GM12878 (cell line): ENCODE measurements around the gene MAB21L3. TPM values are rescaled to one million over a fixed set of nuclear protein-coding genes. Genes with fewer than 3 reads are reported as not detected.

Experiments
- ATAC-seq: fragments of 200-7000 bp; cut with Tn5 transposase; 3 replicates; pipeline ENCODE4 v1.9.1; 2020; ENCODE audit warnings: mild to moderate bottlenecking, moderate library complexity
- BruUV-seq: library from RNA; stranded (reverse); fragments of 400-500 nt; replicated peaks from 2 replicates; lab custom pipeline; 2021; lab: Mats Ljungman, UMichigan
- CTCF ChIA-PET: fragments of 300-600 bp; sonication (Branson Sonifier 250); formaldehyde crosslinking; extraction: SDS; loops from one replicate; lab custom pipeline; 2021; ENCODE audit warnings: inconsistent platforms; lab: Yijun Ruan, JAX
- POLR2A ChIA-PET: fragments of 350-600 bp; formaldehyde crosslinking; extraction: SDS; loops from one replicate; lab custom pipeline; 2021; ENCODE audit warnings: inconsistent platforms; lab: Charles Lee
- RAD21 ChIA-PET: fragments of 300-600 bp; sonication (Branson Sonifier 250); formaldehyde crosslinking; loops from one replicate; lab custom pipeline; 2023; ENCODE audit warnings: antibody characterized with exemption; ENCODE audit not compliant: unreplicated experiment; lab: Charles Lee
- SMC1A ChIA-PET: fragments of 300-600 bp; sonication (Branson Sonifier 250); formaldehyde crosslinking; loops from one replicate; lab custom pipeline; 2023; ENCODE audit not compliant: unreplicated experiment, uncharacterized antibody; lab: Charles Lee
- DNase-seq: peaks from one replicate; pipeline ENCODE4 v3.0.0-alpha.2; 2011; ENCODE audit warnings: low read depth, low spot score
- FAIRE-seq: peaks from 3 replicates; lab custom pipeline; 2011; peaks lifted over from hg19 to GRCh38; lab: Jason Lieb, UNC
- H2AFZ ChIP-seq: 2 replicates; pipeline ENCODE4 v1.6.0; 2011; ENCODE audit warnings: low read depth, low read length, control low read depth; ENCODE audit not compliant: control insufficient read depth
- H3K27ac ChIP-seq: 2 replicates; pipeline ENCODE4 v1.5.1; 2011; ENCODE audit warnings: control low read depth; ENCODE audit not compliant: control insufficient read depth, insufficient read depth
- H3K27me3 ChIP-seq, 2 experiments: replicated peaks in 1 of 2; 2 replicates each; pipeline versions ENCODE4 v1.6.0 to v1.6.1; 2011; ENCODE audit warnings: low read length in 1 of 2; ENCODE audit not compliant: control insufficient read depth in 2 of 2, insufficient read depth in 2 of 2
- H3K36me3 ChIP-seq, 2 experiments: 2 replicates each; pipeline ENCODE4 v1.5.1; 2011; ENCODE audit warnings: low read length in 1 of 2; ENCODE audit not compliant: control insufficient read depth in 2 of 2, insufficient read depth in 2 of 2
- H3K4me1 ChIP-seq: 2 replicates; pipeline ENCODE4 v1.6.1; 2011; ENCODE audit warnings: mild to moderate bottlenecking, low read length, moderate library complexity, mixed read lengths; ENCODE audit not compliant: control insufficient read depth, insufficient read depth
- H3K4me2 ChIP-seq: 2 replicates; pipeline ENCODE4 v1.6.0; 2011; ENCODE audit warnings: control low read depth; ENCODE audit not compliant: control insufficient read depth, insufficient read depth
- H3K4me3 ChIP-seq: fragments of 200-600 bp; sonication (generic); 2 replicates; pipeline ENCODE4 v1.5.1; 2016
- H3K79me2 ChIP-seq: 2 replicates; pipeline ENCODE4 v1.6.0; 2011; ENCODE audit warnings: low read length; ENCODE audit not compliant: control insufficient read depth, insufficient read depth
- H3K9ac ChIP-seq: 2 replicates; pipeline ENCODE4 v1.8.0; 2011; ENCODE audit warnings: low read length, control low read depth, mixed read lengths; ENCODE audit not compliant: control insufficient read depth, insufficient read depth
- H3K9me3 ChIP-seq: replicated peaks from 3 replicates; pipeline ENCODE4 v1.5.1; 2011; ENCODE audit warnings: mild to moderate bottlenecking, low read length; ENCODE audit not compliant: control insufficient read depth, insufficient read depth
- H4K20me1 ChIP-seq: 2 replicates; pipeline ENCODE4 v1.6.0; 2011; ENCODE audit not compliant: control insufficient read depth, insufficient read depth
- ASH2L ChIP-seq: fragments of 300-600, 200-600 bp; sonication (generic); IDR thresholded peaks from 2 replicates; pipeline ENCODE4 v1.6.1; 2017; ENCODE audit warnings: low read depth, mild to moderate bottlenecking, borderline replicate concordance
- ATF7 ChIP-seq: fragments of 450-650 bp; IDR thresholded peaks from 2 replicates; pipeline ENCODE4 v1.6.1; 2016; ENCODE audit warnings: low read depth, mild to moderate bottlenecking
- PAX5 ChIP-seq: IDR thresholded peaks from 2 replicates; pipeline ENCODE4 v1.6.1; 2011; ENCODE audit warnings: low read depth, low read length, borderline replicate concordance
- SP1 ChIP-seq: IDR thresholded peaks from one replicate; pipeline ENCODE4 v1.6.1; 2011; ENCODE audit warnings: low read depth, low read length
- ZZZ3 ChIP-seq: IDR thresholded peaks from 2 replicates; pipeline ENCODE4 v1.6.1; 2011; ENCODE audit warnings: low read depth; ENCODE audit not compliant: control insufficient read depth, insufficient read length
- WGBS: methylation state at CpG from one replicate; pipeline ENCODE4 v1.1.6; 2016; ENCODE audit warnings: low lambda C conversion rate; ENCODE audit not compliant: insufficient replicate concordance, insufficient coverage; ENCODE audit errors: missing lambda C conversion rate; 5-methylcytosine and 5-hydroxymethylcytosine counted together
- in situ Hi-C: fragments of 300-500 bp; cut with MboI; formaldehyde crosslinking; loops from 9 replicates; pipeline ENCODE4 v1.14.3; 2018; ENCODE audit warnings: mixed read lengths
- intact Hi-C: fragments of 100-400 bp; cut with micrococcal nuclease; formaldehyde crosslinking; loops from one replicate; pipeline ENCODE4 v1.14.2; 2022; ENCODE audit not compliant: unreplicated experiment
- polyA plus RNA-seq, 11 experiments: library from polyadenylated mRNA; depleted of rRNA in 4 of 11; unstranded in 6 of 11; stranded (reverse) in 5 of 11; fragments of >200 nt; fragmentation: Nextera tagmentation in 4 of 11; fragmentation: Illumina TruSeq in 1 of 11; extraction: Ambion mirVana in 4 of 11; extraction: Trizol in 1 of 11; gene quantifications; 1 replicate in 1 of 11; 2 replicates in 10 of 11; pipeline versions ENCODE4 v1.2.1 to v1.2.3, GENCODE V29; 2011 to 2016; ENCODE audit warnings: inconsistent platforms in 2 of 11, missing spikeins in 2 of 11, low read depth in 1 of 11
- total RNA-seq, 4 experiments: library from RNA; depleted of rRNA in 3 of 4; stranded (reverse); fragments of >200 nt in 3 of 4; fragmentation: Illumina TruSeq in 1 of 4; extraction: Trizol in 1 of 4; gene quantifications; 2 replicates each; pipeline versions ENCODE4 v1.2.1 to v1.2.3, GENCODE V29; 2013 to 2021
- TF ChIP-seq, protein P1 (sequence below): IDR thresholded peaks from 2 replicates; pipeline ENCODE4 v1.6.1; 2012; ENCODE audit warnings: low read depth, low read length, improper control_type of control experiment

MAB21L3 gene
- total and polyA plus RNA-seq, 10 of the 15 experiments (the other 5 are each of a cell fraction or from before 2014, with no cell fraction given) = 0.18 to 18.6 (median 1.3) TPM

DNA sequence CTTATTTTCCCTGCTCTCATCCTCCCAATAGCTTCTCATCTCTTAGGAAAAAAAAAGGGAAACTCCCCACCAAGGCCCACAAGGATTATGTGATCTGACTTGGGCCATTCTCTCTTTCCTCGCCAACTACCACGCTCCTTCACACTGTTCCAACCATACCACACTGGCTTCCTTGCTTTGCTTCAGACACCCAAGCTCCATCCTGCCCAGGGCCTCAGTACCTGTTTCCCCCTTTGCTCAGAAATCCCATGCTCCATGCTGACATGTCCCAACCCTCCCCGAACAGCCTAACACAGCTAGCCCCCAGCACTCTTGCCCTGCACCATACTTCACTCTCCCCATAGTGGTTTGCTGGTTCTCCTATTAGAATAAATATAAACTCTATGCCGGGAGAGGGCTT lies 39.2 kb downstream of the MAB21L3 start:
- CTCF ChIA-PET = interaction anchor here (0.6 to 5.1 kb wide), 12 partner anchors 8 to 350 kb away, joined by 3 to 78 read pairs (median 5); no protein-coding TSS in a partner anchor
- Histone ChIP-seq H3K4me1 (peaks cover 6% of the 10 kb centered on the region; the same call in 1 of the 2 replicates), H3K27me3 (no peaks in the 10 kb centered on the region), H3K4me3 (no peak overlapping the region), H3K27ac (no peak overlapping the region), H3K9ac (no peak overlapping the region), H2AFZ (no peak overlapping the region), H3K4me2 (no peak overlapping the region), H4K20me1 (no peaks in the 10 kb centered on the region), H3K9me3 (no peaks in the 10 kb centered on the region; the same call in 2 of the 3 replicates), H3K36me3 (no peaks in the 10 kb centered on the region)
- intact Hi-C loops = no loop called here
- no peak for ATAC-seq
- RAD21 ChIA-PET = interaction anchor here (0.9 to 4.4 kb wide), 3 partner anchors 8 to 335 kb away, joined by 3 to 31 read pairs (median 16); no protein-coding TSS in a partner anchor
- SMC1A ChIA-PET = interaction anchor here (0.5 to 8.5 kb wide), 9 partner anchors 10 to 419 kb away, joined by 3 to 74 read pairs (median 4); no protein-coding TSS in a partner anchor
- in situ Hi-C loops = no loop called here
- FAIRE-seq = no peak
- WGBS = 62% methylated on average over 4 of the region's 4 CpGs
- no peak for DNase-seq
- POLR2A ChIA-PET = interaction anchor here (1.2 kb wide), 1 partner anchor 9 kb away, joined by 4 read pairs; no protein-coding TSS in a partner anchor
- BruUV-seq = no TSS peak
- TF ChIP-seq ASH2L (no peak), SP1 (no peak), ZZZ3 (no peak), ATF7 (no peak), PAX5 (no peak)
- TF ChIP-seq, protein P1, sequence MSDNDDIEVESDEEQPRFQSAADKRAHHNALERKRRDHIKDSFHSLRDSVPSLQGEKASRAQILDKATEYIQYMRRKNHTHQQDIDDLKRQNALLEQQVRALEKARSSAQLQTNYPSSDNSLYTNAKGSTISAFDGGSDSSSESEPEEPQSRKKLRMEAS = no peak
- TF ChIP-seq, all 136 proteins: peak for 0
- H3K79me2 ChIP-seq = no peaks in the 10 kb centered on the region
